Right lobe of liver (tissue), 4 donors: ENCODE measurements around the gene SMCP.

Experiments
- POLR2A ChIP-seq: fragments of 450-650 bp; IDR thresholded peaks from one replicate; pipeline ENCODE4 v1.6.1; 2017; ENCODE audit warnings: antibody characterized with exemption, mild to moderate bottlenecking
- TF ChIP-seq, protein P1 (sequence below), 4 donors: fragments of 200-600 bp in 3 of 4; fragments of 450-650 bp in 1 of 4; IDR thresholded peaks; one replicate each; pipeline versions ENCODE4 v1.5.1 to v1.8.0; 2016 to 2022; ENCODE audit warnings: antibody characterized with exemption in 4 of 4, mild to moderate bottlenecking in 2 of 4
- donor health status: DM: no; HTN: no; CAD: no.
- donor health status: DM: no; HTN: no; CAD: no.
- donor health status: DM: no; HTN: yes; CAD: no.

GRCh38 chr1:152855661-152856060, 22.5 kb upstream of the SMCP start:
- TF ChIP-seq, protein P1, sequence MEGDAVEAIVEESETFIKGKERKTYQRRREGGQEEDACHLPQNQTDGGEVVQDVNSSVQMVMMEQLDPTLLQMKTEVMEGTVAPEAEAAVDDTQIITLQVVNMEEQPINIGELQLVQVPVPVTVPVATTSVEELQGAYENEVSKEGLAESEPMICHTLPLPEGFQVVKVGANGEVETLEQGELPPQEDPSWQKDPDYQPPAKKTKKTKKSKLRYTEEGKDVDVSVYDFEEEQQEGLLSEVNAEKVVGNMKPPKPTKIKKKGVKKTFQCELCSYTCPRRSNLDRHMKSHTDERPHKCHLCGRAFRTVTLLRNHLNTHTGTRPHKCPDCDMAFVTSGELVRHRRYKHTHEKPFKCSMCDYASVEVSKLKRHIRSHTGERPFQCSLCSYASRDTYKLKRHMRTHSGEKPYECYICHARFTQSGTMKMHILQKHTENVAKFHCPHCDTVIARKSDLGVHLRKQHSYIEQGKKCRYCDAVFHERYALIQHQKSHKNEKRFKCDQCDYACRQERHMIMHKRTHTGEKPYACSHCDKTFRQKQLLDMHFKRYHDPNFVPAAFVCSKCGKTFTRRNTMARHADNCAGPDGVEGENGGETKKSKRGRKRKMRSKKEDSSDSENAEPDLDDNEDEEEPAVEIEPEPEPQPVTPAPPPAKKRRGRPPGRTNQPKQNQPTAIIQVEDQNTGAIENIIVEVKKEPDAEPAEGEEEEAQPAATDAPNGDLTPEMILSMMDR (IDR thresholded peaks at IDR 0.05), result no peak
- TF ChIP-seq POLR2A, result no peak
